ENCODE measurements around the gene VAV2. TPM values are rescaled to one million over a fixed set of nuclear protein-coding genes. Genes with fewer than 3 reads are reported as not detected.

Gene VAV2
- polyA plus RNA-seq, 4 donors = 26.7 to 45.7 (median 36.2) TPM

GRCh38 chr9:133819923-133820322, 172.2 kb downstream of the VAV2 start:
- Histone ChIP-seq H3K4me3 (ENCODE audit: low read depth in 1 of 3, low read length in 3 of 3) (no peak overlapping the region), H3K27me3 (ENCODE audit: control insufficient read depth in 3 of 3, insufficient read depth in 3 of 3, low read length in 3 of 3) (no peaks in the 10 kb centered on the region), H3K36me3 (ENCODE audit: control insufficient read depth in 3 of 3, insufficient read depth in 2 of 3, low read depth in 1 of 3, low read length in 3 of 3) (peaks cover 0 to 65% (median 6%) of the 10 kb centered on the region in 3 donors), H3K4me1 (ENCODE audit: control insufficient read depth in 3 of 3, insufficient read depth in 2 of 3, low read depth in 1 of 3, low read length in 2 of 3) (peaks cover 0 to 5% (median 0%) of the 10 kb centered on the region in 3 donors), H3K27ac (ENCODE audit: low read depth in 1 of 3, low read length in 2 of 3) (no peak overlapping the region), H3K9me3 (ENCODE audit: control insufficient read depth in 2 of 2, insufficient read depth in 1 of 2, low read depth in 1 of 2, low read length in 1 of 2) (no peaks in the 10 kb centered on the region)
- DNase-seq (no peak), FAIRE-seq (no peak)
- WGBS, 3 donors = 84 to 93% (median 87%) methylated on average over 5 of the region's 5 CpGs

- Histone ChIP-seq H3K36me3 (ENCODE audit: control insufficient read depth in 3 of 3, insufficient read depth in 2 of 3, low read depth in 1 of 3, low read length in 3 of 3) (peaks cover 0 to 65% (median 6%) of the 10 kb centered on the region in 3 donors), H3K27ac (ENCODE audit: low read depth in 1 of 3, low read length in 2 of 3) (peak overlapping the region; percentile 13 to 42 (median 16)), H3K27me3 (ENCODE audit: control insufficient read depth in 3 of 3, insufficient read depth in 3 of 3, low read length in 3 of 3) (no peaks in the 10 kb centered on the region), H3K4me3 (ENCODE audit: low read depth in 1 of 3, low read length in 3 of 3) (no peak overlapping the region), H3K9me3 (ENCODE audit: control insufficient read depth in 2 of 2, insufficient read depth in 1 of 2, low read depth in 1 of 2, low read length in 1 of 2) (no peaks in the 10 kb centered on the region), H3K4me1 (ENCODE audit: control insufficient read depth in 3 of 3, insufficient read depth in 2 of 3, low read depth in 1 of 3, low read length in 2 of 3) (peaks cover 0 to 5% (median 0%) of the 10 kb centered on the region in 3 donors)
- no peak for FAIRE-seq
- WGBS, 3 donors = 70 to 90% (median 71%) methylated on average over 3 of the region's 3 CpGs
- peak; percentile 66 to 88 for DNase-seq
Observed at GRCh38 chr9:133818444-133818843, 173.7 kb downstream of the VAV2 start.

GRCh38 chr9:133815781-133816180, 176.3 kb downstream of the VAV2 start:
- no peaks in the 10 kb centered on the region for H3K9me3 ChIP-seq (ENCODE audit: control insufficient read depth in 2 of 2, insufficient read depth in 1 of 2, low read depth in 1 of 2, low read length in 1 of 2)
- H3K27me3 ChIP-seq (ENCODE audit: control insufficient read depth in 3 of 3, insufficient read depth in 3 of 3, low read length in 3 of 3) = no peaks in the 10 kb centered on the region
- DNase-seq (no peak), FAIRE-seq (no peak)
- WGBS, 3 donors = 49 to 86% (median 79%) methylated on average over 9 of the region's 9 CpGs
- H3K27ac ChIP-seq (ENCODE audit: low read depth in 1 of 3, low read length in 2 of 3) = no peak overlapping the region
- H3K4me1 ChIP-seq (ENCODE audit: control insufficient read depth in 3 of 3, insufficient read depth in 2 of 3, low read depth in 1 of 3, low read length in 2 of 3) = peaks cover 0 to 5% (median 0%) of the 10 kb centered on the region in 3 donors
- H3K36me3 ChIP-seq (ENCODE audit: control insufficient read depth in 3 of 3, insufficient read depth in 2 of 3, low read depth in 1 of 3, low read length in 3 of 3) = peaks cover 0 to 69% (median 0%) of the 10 kb centered on the region in 3 donors
- no peak overlapping the region for H3K4me3 ChIP-seq (ENCODE audit: low read depth in 1 of 3, low read length in 3 of 3)

- DNase-seq (no peak), FAIRE-seq (no peak)
- Histone ChIP-seq H3K9me3 (ENCODE audit: control insufficient read depth in 2 of 2, insufficient read depth in 1 of 2, low read depth in 1 of 2, low read length in 1 of 2) (no peaks in the 10 kb centered on the region), H3K4me1 (ENCODE audit: control insufficient read depth in 3 of 3, insufficient read depth in 2 of 3, low read depth in 1 of 3, low read length in 2 of 3) (peaks cover 0 to 5% (median 0%) of the 10 kb centered on the region in 3 donors), H3K27me3 (ENCODE audit: control insufficient read depth in 3 of 3, insufficient read depth in 3 of 3, low read length in 3 of 3) (no peaks in the 10 kb centered on the region), H3K27ac (ENCODE audit: low read depth in 1 of 3, low read length in 2 of 3) (no peak overlapping the region), H3K4me3 (ENCODE audit: low read depth in 1 of 3, low read length in 3 of 3) (no peak overlapping the region), H3K36me3 (ENCODE audit: control insufficient read depth in 3 of 3, insufficient read depth in 2 of 3, low read depth in 1 of 3, low read length in 3 of 3) (peaks cover 0 to 72% (median 0%) of the 10 kb centered on the region in 3 donors)
- WGBS, 3 donors = 76 to 87% (median 84%) methylated on average over 25 of the region's 25 CpGs
Observed at GRCh38 chr9:133814586-133815208, 177.4 kb downstream of the VAV2 start.

- WGBS, 3 donors = 81 to 93% (median 90%) methylated on average over 29 of the region's 29 CpGs
- Histone ChIP-seq H3K4me3 (ENCODE audit: low read depth in 1 of 3, low read length in 3 of 3) (no peak overlapping the region), H3K27ac (ENCODE audit: low read depth in 1 of 3, low read length in 2 of 3) (no peak overlapping the region), H3K9me3 (ENCODE audit: control insufficient read depth in 2 of 2, insufficient read depth in 1 of 2, low read depth in 1 of 2, low read length in 1 of 2) (no peaks in the 10 kb centered on the region), H3K36me3 (ENCODE audit: control insufficient read depth in 3 of 3, insufficient read depth in 2 of 3, low read depth in 1 of 3, low read length in 3 of 3) (peaks cover 0 to 75% (median 0%) of the 10 kb centered on the region in 3 donors), H3K4me1 (ENCODE audit: control insufficient read depth in 3 of 3, insufficient read depth in 2 of 3, low read depth in 1 of 3, low read length in 2 of 3) (peaks cover 0 to 5% (median 0%) of the 10 kb centered on the region in 3 donors), H3K27me3 (ENCODE audit: control insufficient read depth in 3 of 3, insufficient read depth in 3 of 3, low read length in 3 of 3) (no peaks in the 10 kb centered on the region)
- FAIRE-seq = no peak
- DNase-seq = no peak
Observed at GRCh38 chr9:133813749-133814585, 178.2 kb downstream of the VAV2 start.

GRCh38 chr9:133812941-133813748, 179.0 kb downstream of the VAV2 start:
- peaks cover 0 to 78% (median 5%) of the 10 kb centered on the region in 3 donors for H3K36me3 ChIP-seq (ENCODE audit: control insufficient read depth in 3 of 3, insufficient read depth in 2 of 3, low read depth in 1 of 3, low read length in 3 of 3)
- no peaks in the 10 kb centered on the region for H3K4me1 ChIP-seq (ENCODE audit: control insufficient read depth in 3 of 3, insufficient read depth in 2 of 3, low read depth in 1 of 3, low read length in 2 of 3)
- no peaks in the 10 kb centered on the region for H3K9me3 ChIP-seq (ENCODE audit: control insufficient read depth in 2 of 2, insufficient read depth in 1 of 2, low read depth in 1 of 2, low read length in 1 of 2)
- WGBS, 3 donors = 89 to 91% (median 91%) methylated on average over 26 of the region's 26 CpGs
- FAIRE-seq (no peak), DNase-seq (no peak)
- no peak overlapping the region for H3K27ac ChIP-seq (ENCODE audit: low read depth in 1 of 3, low read length in 2 of 3)
- H3K4me3 ChIP-seq (ENCODE audit: low read depth in 1 of 3, low read length in 3 of 3) = no peak overlapping the region
- no peaks in the 10 kb centered on the region for H3K27me3 ChIP-seq (ENCODE audit: control insufficient read depth in 3 of 3, insufficient read depth in 3 of 3, low read length in 3 of 3)

- FAIRE-seq (no peak), DNase-seq (peak in 1 of 2 donors; percentile 42)
- Histone ChIP-seq H3K9me3 (ENCODE audit: control insufficient read depth in 2 of 2, insufficient read depth in 1 of 2, low read depth in 1 of 2, low read length in 1 of 2) (no peaks in the 10 kb centered on the region), H3K27ac (ENCODE audit: low read depth in 1 of 3, low read length in 2 of 3) (no peak overlapping the region), H3K4me1 (ENCODE audit: control insufficient read depth in 3 of 3, insufficient read depth in 2 of 3, low read depth in 1 of 3, low read length in 2 of 3) (no peaks in the 10 kb centered on the region), H3K4me3 (ENCODE audit: low read depth in 1 of 3, low read length in 3 of 3) (no peak overlapping the region), H3K36me3 (ENCODE audit: control insufficient read depth in 3 of 3, insufficient read depth in 2 of 3, low read depth in 1 of 3, low read length in 3 of 3) (peaks cover 0 to 87% (median 7%) of the 10 kb centered on the region in 3 donors), H3K27me3 (ENCODE audit: control insufficient read depth in 3 of 3, insufficient read depth in 3 of 3, low read length in 3 of 3) (no peaks in the 10 kb centered on the region)
- WGBS, 3 donors = 87 to 94% (median 92%) methylated on average over 26 to 28 of the region's 28 CpGs
Observed at GRCh38 chr9:133812077-133812868, 179.9 kb downstream of the VAV2 start.

Data from small intestine (tissue), 7 donors.